OCI-LY3 (cell line): ENCODE measurements around the gene RABGAP1.

Source experiments
- EZH2phosphoT487 ChIP-seq: fragments of 200-600 bp; shearing (Covaris generic); IDR thresholded peaks from 2 replicates; pipeline ENCODE4 v1.6.1; 2018; ENCODE audit warnings: antibody characterized with exemption, mixed run types, low read depth
- TF ChIP-seq, protein P1 (sequence below): fragments of 200-600, 300-600 bp; sonication (generic); IDR thresholded peaks from 2 replicates; pipeline ENCODE4 v1.5.1; 2014; ENCODE audit warnings: antibody characterized with exemption, low read length, low read depth

- TF ChIP-seq, protein P1, sequence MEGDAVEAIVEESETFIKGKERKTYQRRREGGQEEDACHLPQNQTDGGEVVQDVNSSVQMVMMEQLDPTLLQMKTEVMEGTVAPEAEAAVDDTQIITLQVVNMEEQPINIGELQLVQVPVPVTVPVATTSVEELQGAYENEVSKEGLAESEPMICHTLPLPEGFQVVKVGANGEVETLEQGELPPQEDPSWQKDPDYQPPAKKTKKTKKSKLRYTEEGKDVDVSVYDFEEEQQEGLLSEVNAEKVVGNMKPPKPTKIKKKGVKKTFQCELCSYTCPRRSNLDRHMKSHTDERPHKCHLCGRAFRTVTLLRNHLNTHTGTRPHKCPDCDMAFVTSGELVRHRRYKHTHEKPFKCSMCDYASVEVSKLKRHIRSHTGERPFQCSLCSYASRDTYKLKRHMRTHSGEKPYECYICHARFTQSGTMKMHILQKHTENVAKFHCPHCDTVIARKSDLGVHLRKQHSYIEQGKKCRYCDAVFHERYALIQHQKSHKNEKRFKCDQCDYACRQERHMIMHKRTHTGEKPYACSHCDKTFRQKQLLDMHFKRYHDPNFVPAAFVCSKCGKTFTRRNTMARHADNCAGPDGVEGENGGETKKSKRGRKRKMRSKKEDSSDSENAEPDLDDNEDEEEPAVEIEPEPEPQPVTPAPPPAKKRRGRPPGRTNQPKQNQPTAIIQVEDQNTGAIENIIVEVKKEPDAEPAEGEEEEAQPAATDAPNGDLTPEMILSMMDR = no peak
- TF ChIP-seq EZH2phosphoT487 = no peak
Measured at GRCh38 chr9:123063177-123063598, 122.4 kb downstream of the RABGAP1 start.
